NCI-H510A treated with DMSO at 0.1 percent for 48 hours (cell line): Measurements from ENCODE around the gene BCAS3.
"Not testable (repeated sequence)": the region's sequence is repeated elsewhere in the genome, so short reads cannot be mapped to it uniquely, and the experiment has no call there.

Experiments
- DNase-seq: peaks from one replicate; lab custom pipeline; 2025; lab: John Stamatoyannopoulos, UW

The BCAS3 gene

DNA sequence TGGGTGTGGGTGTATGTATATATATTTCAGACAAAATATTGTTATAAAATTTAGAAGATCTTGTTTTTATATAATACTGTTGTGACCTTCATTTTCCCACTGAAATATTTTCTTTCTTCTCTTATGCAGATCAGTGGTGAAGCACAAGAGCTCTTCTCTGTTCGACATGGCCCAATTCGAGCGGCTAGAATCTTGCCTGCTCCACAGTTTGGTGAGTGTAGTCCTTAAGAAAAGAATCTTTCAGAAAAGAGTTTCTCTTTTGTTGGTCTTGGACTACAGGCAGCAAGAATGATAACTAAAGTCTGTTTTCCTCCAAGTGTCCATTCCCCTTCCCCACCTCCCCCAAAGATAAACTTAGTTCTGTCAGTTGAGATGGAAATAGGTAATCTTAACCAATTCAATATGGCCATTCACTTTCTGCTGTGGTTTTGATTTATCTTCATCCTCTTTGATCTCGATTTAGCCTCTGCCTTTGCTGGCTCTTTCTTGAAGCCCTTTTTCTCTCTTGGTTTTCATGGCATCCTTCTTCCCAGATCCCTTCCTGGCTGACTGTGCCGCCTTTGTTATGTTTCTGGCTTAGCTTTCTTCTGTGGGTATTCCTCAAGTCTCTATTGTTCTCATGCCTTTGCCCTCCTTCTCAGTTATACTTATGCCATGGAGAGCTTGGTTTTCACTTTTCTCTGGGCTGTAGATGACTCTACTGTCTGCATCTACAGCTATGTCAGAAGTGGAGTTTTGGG, 69.6 kb downstream of the BCAS3 start:
- DNase-seq, result no peak

DNA sequence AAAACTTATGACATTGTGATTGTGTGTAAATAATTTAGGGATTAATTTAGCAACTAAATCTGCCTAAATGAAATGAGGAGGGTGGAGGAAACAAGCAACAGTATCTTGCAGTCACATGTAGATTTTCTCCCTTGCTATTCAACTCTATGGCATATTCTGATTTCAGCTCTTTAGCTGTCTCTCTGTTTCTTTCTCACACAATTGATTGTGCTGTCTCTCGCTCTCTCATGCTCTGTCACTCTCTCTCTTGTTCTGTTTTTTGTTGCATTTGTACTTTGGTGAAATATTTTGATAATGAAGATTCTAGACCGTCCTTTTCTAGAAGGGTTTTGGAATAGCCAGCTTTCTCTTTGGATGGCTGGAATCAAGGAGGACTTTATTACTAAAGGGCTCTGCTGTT, 70.6 kb downstream of the BCAS3 start:
- DNase-seq, result no peak

DNA sequence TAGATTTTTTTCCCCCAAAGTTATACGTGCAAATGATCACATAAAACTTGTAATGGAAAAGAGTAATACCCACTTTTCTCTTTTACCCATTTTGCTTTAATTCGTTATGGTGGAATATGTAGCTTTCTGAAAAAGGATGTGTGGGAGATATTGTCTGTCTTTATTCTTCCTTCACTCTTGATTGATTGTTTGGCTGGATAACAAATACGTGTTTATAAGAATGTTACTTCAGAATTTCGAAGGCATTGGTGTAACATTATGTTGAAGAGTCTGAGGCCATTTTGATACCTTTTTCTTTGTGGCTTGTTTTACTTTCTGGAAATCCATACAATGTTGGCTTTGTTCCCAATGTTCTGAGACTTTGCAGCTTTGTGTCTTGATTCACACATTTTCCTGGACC, 71.4 kb downstream of the BCAS3 start:
- no peak for DNase-seq

DNA sequence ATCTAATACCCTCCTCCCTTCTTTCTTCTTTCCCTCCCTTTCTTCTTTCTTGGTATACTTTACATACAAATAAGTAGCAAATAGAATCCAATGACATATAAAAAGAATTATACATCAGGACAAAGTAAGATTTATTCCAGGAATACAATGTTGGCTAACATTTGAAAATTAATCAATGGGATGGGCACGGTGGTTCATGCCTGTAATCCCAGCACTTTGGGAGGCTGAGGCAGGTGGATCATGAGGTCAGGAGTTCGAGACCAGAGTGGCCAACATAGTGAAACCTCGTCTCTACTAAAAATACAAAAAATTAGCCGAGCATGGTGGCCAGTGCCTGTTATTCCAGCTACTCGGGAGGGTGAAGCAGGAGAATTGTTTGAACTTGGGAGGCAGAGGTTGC, 72.1 kb downstream of the BCAS3 start:
- no peak for DNase-seq

DNA sequence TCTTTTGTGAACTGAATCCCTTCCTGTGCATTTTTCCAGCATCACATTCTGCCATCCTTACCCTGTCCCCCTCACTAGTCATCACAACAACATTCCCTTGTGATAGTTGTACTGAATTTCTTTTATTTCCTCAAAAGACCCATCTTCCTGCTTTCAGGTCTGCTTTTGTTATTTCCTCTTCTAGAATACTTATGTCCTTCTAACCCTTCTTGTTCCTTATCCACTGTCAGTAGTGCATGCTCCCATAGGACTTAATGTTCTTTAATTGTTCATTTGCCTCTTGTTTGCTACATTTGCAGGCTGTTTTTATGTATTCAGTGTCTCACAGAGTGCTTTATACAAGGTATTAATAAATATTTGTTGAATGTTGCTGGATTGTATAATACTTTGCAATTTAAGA, 73.0 kb downstream of the BCAS3 start:
- DNase-seq, result no peak

DNA sequence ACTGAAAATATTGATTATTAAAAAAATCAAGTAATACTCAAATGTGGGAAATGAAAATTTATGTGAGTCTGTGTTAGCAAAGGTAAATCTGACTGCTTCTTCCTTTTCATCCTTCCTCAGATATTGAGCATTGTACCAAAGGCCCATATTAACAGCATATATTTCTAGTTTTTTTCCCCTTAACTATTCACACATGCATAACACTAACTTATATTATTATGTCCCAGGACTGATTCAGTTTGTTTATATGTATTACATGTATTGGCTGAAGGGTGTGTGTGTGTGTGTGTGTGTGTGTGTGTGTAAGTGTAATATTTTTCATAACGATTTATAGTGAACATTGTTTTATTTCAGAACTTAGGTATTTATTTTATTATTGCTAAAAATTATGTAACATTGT, 74.2 kb downstream of the BCAS3 start:
- no peak for DNase-seq

DNA sequence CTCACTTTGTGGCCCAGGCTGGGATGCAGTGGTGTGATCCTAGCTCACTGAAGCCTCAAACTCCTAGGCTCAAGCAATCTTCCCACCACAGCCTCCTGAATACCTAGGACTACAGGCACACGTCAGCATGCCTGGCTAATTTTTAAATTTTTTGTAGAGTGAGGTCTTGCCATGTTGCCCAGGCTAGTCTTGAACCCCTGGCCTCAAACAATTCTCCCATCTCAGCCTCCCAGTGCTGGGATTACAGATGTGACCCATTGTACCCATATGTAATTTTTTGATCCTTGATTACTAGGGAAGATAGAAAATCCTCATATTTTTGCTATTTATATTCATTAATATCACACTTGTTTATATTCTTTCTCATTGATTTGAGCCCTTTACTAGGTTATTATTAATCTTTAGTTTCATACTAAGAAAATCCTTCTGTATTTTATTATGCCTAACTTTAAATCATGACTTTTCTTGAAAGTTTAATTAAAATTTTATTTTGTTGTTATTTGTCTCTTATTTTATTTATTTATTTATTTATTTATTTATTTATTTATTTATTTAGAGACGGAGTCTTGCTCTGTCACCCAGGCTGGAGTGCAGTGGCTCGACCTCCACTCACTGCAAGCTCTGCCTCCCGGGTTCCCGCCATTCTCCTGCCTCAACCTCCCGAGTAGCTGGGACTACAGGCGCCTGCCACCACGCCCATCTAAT, 75.4 kb downstream of the BCAS3 start:
- no peak for DNase-seq

DNA sequence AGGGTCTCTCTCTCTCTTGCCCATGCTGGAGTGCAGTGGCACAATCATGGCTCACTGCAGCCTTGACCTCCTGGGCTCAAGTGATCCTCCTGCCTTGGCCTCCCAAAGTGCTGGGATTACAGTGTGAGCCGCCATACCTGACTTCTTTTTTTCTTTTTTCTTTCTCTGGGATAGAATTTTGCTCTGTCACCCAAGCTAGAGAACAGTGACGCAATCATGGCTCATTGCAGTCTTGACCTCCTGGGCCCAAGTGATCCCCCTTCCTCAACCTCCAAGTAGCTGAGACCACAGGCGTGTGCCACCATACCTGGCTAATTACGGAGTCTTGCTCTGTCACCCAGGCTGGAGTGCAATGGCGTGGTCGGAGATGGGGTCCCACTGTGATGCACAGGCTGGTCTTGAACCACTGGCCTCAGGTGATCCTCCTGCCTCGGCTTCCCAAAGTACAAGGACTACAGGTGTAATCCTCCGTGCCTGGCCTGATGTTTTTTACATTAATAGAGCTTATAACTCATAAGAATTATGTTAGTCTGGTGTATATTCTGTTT, 76.5 kb downstream of the BCAS3 start:
- no peak for DNase-seq

DNA sequence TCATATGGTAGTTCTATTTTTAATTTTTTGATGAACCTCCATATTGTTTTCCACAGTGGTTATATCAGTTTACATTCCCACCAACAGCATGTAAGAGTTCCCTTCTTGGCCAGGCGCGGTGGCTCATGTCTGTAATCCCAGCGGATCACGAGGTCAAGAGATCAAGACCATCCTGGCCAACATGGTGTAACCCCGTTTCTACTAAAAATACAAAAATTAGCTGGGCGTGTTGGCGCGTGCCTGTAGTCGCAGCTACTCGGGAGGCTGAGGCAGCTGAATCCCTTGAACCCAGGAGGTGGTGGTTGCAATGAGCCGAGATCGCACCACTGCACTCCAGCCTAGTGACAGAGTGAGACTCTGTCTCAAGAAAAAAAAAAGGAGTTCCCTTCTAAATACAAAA, 79.1 kb downstream of the BCAS3 start:
- DNase-seq, result not testable (repeated sequence)

DNA sequence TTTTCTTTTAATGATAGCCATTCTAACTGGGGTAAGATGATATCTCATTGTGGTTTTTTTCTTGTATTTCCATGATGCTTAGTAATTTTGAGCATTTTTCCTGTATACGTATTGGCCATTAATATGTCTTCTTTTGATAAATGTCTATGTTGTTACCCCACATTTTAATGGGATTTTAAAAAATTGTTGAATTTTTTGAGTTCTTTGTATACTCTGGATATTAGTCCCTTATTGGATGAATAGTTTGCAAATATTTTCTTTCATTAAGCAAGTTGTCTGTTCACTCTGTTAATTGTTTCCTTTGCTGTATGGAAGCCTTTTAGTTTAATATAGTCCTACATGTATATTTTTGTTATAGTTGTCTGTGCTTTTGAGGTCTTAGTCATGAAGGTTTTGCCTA, 79.8 kb downstream of the BCAS3 start:
- DNase-seq, result no peak

DNA sequence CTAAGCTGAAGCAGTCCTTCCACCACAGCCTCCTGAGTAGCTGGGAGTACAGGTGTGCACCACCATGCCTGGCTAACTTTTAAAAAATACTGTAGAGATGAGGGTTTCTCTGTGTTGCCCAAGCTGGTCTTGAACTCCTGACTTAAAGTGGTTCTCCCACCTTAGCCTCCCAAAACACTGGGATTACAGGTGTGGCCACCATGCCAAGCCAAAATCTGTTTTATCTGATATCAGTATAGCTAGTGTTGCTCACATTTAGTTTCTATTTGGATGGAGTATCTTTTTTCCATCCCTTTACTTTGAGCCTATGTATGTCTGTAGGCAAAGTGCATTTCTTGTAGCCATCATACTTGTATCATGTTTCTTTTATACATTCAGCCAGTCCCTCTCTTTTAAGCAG, 82.1 kb downstream of the BCAS3 start:
- DNase-seq, result no peak

DNA sequence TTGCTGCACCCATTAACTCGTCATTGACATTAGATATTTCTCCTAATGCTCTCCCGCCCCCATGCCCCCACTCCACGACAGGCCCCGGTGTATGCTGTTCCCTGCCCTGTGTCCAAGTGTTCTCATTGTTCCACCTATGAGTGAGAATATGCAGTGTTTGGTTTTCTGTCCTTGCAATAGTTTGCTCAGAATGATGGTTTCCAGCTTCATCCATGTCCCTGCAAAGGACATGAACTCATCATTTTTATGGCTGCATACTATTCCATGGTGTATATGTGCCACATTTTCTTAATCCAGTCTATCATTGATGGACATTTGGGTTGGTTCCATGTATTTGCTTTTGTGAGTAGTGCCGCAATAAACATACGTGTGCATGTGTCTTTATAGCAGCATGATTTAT, 83.7 kb downstream of the BCAS3 start:
- DNase-seq, result not testable (repeated sequence)

DNA sequence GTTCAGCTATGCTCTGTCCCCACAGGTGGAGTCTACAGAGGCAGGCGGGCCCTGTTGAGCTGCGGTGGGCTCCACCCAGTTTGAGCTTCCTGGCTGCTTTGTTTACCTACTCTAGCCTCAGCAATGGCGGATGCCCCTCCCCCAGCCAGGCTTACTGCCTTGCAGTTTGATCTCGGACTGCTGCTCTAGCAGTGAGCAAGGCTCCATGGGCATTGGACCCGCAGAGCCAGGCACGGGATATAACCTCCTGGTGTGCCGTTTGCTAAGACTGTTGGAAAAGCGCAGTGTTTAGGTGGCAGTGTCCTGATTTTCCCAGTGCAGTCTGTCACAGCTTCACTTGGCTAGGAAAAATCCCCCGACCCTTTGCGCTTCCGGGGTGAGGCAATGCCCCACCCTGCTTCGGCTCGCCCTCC, 89.1 kb downstream of the BCAS3 start:
- DNase-seq, result no peak

DNA sequence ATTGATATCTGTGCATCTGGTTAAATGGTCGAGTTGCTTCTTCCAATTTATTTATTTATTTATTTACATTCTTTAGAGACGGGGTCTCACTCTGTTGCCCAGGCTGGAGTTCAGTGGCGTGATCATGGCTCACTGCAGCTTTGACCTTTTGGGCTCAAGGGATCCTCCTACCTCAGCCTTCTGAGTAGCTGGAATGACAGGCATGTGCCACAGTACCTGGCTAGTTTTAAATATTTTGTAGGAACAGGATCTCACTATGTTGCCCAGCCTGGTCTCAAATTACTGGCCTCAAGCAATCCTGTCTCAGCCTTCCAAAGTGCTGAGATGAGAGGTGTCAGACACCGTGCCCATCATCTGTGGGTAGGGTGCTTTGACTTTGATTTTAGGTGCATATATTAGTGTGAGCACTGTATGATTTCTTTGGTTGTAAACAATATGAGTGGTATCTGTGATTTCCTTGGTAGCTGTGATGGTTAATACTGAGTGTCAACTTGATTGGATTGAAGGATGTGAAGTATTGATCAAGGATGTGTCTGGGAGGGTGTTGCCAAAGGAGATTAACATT, 90.2 kb downstream of the BCAS3 start:
- DNase-seq, result no peak

DNA sequence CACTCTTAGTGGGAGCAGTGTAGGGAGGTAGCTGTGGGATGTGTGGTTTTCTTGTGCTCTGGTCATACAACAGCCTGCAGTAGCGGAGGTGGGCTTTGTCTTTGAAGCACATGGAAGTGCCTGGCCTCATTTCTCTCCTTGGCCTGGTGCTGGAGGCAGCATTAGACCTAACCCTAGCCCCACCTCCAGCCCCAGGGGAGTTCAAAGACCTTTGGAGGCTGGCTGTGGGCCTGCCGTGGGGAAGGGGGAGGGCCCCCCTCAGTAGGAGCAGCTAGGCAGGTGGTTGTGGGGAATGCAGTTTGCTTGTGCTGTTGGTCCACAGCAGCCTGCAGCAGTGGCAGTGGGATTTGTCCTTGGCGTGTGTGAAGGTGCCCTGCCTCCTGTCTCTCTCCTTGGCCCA, 91.7 kb downstream of the BCAS3 start:
- no peak for DNase-seq

DNA sequence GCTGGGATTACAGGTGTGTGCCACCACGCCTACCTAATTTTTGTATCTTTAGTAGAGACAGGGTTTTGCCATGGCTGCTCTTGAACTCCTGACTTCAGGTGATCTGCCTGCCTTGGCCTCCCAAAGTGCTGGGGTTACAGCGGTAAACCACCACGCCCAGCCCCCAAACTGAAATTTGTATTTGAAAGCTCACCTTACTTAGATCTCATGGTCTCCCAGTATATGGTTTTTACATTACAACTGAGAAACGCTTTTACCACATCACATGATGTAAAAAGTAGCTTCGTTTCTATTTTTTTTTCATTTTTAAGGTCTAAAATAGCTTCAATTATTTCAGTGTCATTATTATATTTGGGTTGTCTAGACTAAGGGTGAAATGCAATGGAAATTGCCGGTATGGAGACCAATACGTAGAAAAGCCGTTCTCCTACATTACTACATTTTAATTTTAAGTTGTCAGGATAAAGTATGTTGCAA, 93.3 kb downstream of the BCAS3 start:
- DNase-seq, result no peak

DNA sequence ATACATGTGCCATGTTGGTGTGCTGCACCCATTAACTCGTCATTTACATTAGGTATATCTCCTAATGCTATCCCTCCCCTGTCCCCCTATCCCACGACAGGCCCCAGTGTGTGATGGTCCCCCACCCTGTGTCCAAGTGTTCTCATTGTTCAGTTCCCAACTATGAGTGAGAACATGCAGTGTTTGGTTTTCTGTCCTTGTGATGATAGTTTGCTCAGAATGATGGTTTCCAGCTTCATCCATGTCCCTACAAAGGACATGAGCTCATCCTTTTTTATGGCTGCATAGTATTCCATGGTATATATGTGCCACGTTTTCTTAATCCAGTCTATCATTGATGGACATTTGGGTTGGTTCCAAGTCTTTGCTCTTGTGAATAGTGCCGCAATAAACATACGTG, 94.0 kb downstream of the BCAS3 start:
- DNase-seq, result not testable (repeated sequence)

DNA sequence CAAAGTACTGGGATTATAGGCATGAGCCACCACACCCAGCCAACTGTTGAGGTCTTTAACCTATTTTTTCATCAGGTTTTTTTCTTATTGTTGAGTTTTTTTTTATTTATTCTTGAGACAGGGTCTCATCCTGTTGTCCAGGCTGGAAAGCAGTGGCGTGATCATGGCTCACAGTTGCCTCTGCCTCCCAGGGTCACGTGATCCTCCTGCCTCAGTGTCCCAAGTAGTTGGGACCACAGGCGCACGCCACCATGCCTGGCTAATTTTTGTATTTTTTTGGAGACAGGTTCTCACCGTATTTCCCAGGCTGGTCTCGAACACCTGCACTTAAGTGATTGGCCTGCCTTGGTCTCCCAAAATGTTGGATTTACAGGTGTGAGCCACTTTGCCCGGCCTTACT, 95.9 kb downstream of the BCAS3 start:
- no peak for DNase-seq

DNA sequence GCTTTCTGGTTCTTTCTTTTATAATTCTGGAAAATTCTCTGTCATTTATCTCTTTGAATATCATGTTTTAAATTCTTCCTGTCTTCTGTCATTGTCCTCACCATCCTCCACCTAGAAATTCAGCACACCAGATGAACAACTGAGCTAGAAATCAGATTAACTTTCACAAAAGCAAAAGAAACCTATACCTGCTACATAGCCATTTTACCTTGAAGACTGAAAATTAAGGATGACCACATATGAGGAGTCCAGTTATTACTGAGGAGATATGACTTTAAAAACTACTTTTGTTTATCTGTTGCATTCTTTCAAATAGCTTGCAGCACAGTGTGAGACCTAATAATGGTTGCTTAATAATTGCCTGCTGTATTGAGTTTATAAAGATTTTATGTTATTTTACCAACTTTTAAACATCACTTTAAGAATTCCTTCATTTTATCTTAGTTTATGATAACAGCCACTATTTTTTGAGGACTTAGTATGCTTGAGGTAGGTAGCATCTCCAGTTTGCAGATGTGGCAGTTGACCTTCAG, 104.3 kb downstream of the BCAS3 start:
- DNase-seq, result no peak

DNA sequence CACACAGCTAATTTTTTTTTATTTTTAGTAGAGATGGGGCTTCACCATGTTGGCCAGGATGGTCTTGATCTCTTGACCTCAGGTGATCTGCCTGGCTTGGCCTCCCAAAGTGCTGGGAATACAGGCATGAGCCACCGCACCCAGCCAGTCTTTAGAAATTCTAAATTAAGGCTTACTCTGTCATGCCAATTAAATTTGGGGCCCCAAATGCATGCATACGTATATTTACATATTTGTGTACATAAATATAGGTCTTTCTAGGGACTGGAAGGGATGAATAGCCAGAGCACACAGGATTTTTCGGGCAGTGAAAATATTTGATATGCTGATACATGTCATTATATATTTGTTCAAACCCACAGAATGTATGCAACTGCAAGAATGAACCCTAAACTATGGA, 105.1 kb downstream of the BCAS3 start:
- no peak for DNase-seq

DNA sequence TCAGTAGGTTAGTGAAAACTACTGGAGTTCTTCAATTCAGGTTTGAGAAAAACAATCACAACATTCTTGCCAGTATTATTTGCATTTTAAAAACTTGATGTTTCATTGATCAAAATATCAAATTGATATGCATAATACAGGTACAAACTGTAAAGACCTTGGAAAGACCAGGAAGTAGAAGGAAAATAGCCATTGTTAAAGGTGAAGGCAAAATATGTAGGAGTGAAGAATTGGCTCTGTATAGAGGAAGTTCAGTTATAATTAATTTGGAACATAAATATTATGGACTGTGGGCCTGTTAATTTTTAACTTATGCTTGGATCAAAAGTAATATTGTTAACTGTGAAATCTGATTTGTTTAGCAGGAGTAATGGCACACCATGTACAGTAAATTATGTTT, 112.6 kb downstream of the BCAS3 start:
- DNase-seq, result no peak

DNA sequence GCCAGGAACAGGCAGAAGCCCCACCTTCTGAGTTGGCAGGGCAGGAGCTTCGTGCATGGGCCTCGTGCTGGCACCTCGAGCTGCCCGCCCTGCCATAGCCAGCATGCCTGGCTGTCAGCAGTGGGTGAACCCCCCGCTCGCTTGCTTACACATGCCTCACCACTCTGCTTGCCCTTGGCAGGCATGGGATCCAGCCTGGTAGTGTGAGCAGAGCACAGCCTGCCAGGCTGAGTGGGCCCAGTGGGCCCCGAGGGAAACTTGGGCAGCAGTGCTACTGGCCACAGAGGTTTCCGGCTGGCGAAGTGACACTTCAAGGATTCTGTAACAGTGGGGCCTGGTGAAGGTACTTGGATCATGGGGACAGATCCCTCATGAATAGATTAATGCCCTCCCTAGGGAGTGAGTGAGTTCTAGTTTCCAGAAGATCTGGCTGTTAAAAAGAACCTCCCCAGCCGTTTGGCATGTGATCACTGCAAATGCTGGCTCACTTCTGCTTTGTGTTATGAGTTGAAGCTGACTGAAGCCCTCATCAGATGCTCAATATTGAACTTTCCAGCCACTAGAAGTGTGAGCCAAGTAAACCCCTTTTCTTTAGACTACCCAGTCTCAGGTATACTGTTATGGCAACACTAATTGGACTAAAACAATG, 114.7 kb downstream of the BCAS3 start:
- no peak for DNase-seq
